ENCODE measurements around the gene RGS2. TPM values are rescaled to one million over a fixed set of nuclear protein-coding genes. Genes with fewer than 3 reads are reported as not detected.

RGS2 gene
- total RNA-seq, 1 donor: 86.1 TPM

- H3K4me3 ChIP-seq (ENCODE audit: low read depth, low read length): peak overlapping the region; percentile 97
- DNase-seq (ENCODE audit: low read depth): peak; percentile 60
- TF ChIP-seq, protein P1, sequence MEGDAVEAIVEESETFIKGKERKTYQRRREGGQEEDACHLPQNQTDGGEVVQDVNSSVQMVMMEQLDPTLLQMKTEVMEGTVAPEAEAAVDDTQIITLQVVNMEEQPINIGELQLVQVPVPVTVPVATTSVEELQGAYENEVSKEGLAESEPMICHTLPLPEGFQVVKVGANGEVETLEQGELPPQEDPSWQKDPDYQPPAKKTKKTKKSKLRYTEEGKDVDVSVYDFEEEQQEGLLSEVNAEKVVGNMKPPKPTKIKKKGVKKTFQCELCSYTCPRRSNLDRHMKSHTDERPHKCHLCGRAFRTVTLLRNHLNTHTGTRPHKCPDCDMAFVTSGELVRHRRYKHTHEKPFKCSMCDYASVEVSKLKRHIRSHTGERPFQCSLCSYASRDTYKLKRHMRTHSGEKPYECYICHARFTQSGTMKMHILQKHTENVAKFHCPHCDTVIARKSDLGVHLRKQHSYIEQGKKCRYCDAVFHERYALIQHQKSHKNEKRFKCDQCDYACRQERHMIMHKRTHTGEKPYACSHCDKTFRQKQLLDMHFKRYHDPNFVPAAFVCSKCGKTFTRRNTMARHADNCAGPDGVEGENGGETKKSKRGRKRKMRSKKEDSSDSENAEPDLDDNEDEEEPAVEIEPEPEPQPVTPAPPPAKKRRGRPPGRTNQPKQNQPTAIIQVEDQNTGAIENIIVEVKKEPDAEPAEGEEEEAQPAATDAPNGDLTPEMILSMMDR (IDR thresholded peaks at IDR 0.05; ENCODE audit: insufficient read depth, low read length): no peak
Measured at GRCh38 chr1:192809307-192810252, 741 bp downstream of the RGS2 start.

- TF ChIP-seq, protein P1 (IDR thresholded peaks at IDR 0.05; ENCODE audit: insufficient read depth, low read length): no peak
- peak; percentile 54 for DNase-seq (ENCODE audit: low read depth)
- H3K4me3 ChIP-seq (ENCODE audit: low read depth, low read length): peak overlapping the region; percentile 97
Measured at GRCh38 chr1:192810253-192810880, 1.5 kb downstream of the RGS2 start.

- DNase-seq (ENCODE audit: low read depth): no peak
- TF ChIP-seq, protein P1 (IDR thresholded peaks at IDR 0.05; ENCODE audit: insufficient read depth, low read length): no peak
- H3K4me3 ChIP-seq (ENCODE audit: low read depth, low read length): peak overlapping the region; percentile 97
Measured at GRCh38 chr1:192811006-192811405, 2.2 kb downstream of the RGS2 start.

- DNase-seq (ENCODE audit: low read depth): no peak
- peak overlapping the region; percentile 49 for H3K4me3 ChIP-seq (ENCODE audit: low read depth, low read length)
- TF ChIP-seq, protein P1 (IDR thresholded peaks at IDR 0.05; ENCODE audit: insufficient read depth, low read length): no peak
Measured at GRCh38 chr1:192811594-192812239, 2.9 kb downstream of the RGS2 start.

DNA sequence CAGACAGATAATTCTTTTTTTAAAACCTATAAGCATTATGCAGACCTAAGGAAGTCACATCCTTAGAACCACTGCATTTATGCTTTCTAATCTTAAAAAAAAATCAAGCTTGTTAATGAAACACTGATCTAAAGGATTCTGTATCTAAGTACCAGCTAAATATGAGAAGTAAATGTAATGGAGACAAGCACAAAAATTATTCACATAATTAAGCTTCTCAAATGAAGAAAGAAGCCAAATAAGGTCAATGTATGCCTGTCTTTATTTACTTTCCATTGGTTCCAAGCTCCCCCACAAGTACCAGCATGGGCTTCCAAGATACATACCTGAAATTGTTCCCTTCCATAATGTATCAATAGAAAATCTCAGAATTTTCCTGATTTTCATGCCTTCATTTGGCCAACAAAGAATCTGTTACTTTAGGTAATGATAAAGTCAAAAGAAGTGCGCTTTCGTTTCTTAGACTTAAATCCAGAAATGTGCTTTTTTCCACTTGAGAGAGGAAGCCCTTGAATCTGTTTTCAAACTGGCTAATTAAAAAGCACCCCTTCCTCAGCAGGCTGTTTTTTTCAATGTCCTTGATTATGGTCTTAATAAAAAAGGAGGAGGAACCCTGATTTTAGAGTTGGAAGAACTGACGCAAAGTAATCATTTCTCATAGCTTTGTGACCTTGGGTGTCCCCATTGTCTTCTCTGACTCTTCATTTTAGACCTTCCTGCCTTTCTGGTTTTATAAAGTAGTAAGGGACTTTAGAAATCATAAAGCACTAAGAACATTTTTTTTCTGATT is 3.8 kb downstream of the RGS2 start:
- TF ChIP-seq, protein P1 (IDR thresholded peaks at IDR 0.05; ENCODE audit: insufficient read depth, low read length): no peak
- DNase-seq (ENCODE audit: low read depth): no peak
- H3K4me3 ChIP-seq (ENCODE audit: low read depth, low read length): no peak overlapping the region

GRCh38 chr1:192814805-192815204 is 6.0 kb downstream of the RGS2 start:
- DNase-seq (ENCODE audit: low read depth): no peak
- TF ChIP-seq, protein P1 (IDR thresholded peaks at IDR 0.05; ENCODE audit: insufficient read depth, low read length): no peak
- no peak overlapping the region for H3K4me3 ChIP-seq (ENCODE audit: low read depth, low read length)
